HG03354 (cell line): ENCODE results near the gene RPP14.
"Not testable (repeated sequence)": the region's sequence is repeated elsewhere in the genome, so short reads cannot be mapped to it uniquely, and the experiment has no call there.

Experiments
- ATAC-seq: cut with Tn5 transposase; IDR thresholded peaks from one replicate; pipeline ENCODE4 v1.9.1; 2021; ENCODE audit warnings: mild to moderate bottlenecking; ENCODE audit not compliant: unreplicated experiment, poor library complexity, severe bottlenecking

The RPP14 gene

DNA sequence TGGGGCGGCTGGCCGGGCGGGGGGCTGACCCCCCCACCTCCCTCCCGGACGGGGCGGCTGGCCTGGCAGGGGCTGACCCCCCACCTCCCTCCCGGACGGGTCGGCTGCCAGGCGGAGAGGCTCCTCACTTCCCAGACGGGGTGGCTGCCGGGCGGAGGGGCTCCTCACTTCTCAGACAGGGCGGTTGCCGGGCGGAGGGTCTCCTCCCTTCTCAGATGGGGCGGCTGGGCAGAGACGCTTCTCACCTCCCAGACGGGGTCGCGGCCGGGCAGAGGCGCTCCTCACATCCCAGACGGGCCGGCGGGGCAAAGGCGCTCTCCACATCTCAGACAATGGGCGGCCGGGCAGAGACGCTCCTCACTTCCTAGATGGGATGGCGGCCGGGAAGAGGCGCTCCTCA lies 15.6 kb upstream of the RPP14 start:
- not testable (repeated sequence) for ATAC-seq

DNA sequence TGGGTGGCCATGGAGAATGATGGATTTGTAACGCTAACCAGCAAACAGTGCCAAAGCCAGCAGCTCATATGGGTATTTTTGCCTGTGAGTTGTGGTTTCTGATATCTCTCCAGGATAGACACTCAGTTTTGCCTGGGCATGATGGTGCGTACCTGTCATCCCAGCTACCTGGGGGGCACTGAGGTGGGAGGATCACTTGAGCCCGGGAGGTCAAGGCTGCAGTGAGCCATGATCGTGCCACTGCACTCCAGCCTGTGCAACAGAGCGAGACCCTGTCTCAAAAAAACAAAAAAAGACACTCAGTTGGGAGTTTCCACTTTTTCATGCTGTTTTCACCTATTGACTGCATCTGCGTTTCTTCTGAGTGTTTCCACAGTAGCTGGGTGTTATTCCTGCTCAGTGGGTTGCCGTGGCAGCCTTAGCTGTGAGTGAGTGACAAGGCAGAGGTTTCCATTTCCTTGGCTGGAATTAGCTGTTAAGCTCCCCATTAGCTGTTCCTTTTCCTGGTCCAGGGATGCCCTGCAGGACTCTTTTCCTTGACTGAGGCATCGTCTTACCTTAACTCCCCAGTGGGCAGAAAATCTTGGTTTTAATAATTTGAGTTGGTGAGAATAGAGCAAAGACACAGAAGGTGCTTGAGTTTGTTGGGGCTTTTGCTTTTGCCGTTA lies 14.2 kb upstream of the RPP14 start:
- ATAC-seq, result no peak

DNA sequence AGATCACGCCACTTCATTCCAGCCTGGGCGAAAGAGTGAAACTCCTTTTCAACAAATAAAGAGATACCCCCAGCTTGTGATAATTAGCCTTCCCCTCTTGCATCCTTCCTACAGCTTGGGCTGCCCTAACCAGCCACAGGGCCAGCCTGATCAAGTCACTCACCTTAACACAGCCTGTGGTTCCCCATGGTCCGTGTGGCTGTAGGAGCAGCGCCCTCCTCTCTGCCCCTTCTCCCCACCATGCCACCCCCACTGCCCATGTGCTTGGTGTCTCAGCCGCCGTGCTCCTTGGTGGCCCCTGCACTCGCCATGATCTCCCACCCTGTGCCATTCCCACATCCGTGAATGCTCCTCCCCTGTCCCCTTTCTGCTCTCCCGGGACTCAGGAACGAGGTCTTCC lies 13.2 kb upstream of the RPP14 start:
- ATAC-seq, result no peak

DNA sequence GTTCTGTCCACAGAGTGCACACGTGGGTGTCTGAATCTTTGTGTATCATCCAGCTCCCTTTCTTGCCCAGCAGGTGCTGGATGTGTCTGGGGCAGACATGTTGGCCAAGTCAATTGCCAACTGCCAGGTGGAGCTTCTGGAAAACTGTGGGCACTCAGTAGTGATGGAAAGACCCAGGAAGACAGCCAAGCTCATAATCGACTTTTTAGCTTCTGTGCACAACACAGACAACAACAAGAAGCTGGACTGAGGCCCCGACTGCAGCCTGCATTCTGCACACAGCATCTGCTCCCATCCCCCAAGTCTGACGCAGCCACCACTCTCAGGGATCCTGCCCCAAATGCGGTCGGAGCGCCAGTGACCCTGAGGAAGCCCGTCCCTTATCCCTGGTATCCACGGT lies 12.5 kb upstream of the RPP14 start:
- ATAC-seq, result no peak

DNA sequence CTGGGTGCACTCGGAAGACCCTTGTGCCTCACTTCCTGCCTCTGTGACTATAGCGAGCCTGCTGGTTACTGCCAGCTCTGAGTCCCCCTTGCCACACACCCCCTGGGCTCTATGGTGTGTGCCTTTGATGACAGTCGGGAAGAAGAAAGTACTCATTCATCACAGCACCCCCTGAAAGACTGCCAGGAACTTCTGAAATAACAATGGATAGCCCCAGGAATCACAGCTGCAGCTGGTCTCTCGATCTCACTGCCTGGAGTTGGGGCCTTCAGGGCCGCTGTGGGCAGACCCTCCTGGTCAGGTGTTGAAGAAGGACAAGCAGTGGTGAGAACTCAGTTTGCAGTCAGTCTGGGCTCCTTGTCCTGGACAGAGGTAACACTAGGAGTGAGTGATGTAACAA lies 9.8 kb upstream of the RPP14 start:
- no peak for ATAC-seq

DNA sequence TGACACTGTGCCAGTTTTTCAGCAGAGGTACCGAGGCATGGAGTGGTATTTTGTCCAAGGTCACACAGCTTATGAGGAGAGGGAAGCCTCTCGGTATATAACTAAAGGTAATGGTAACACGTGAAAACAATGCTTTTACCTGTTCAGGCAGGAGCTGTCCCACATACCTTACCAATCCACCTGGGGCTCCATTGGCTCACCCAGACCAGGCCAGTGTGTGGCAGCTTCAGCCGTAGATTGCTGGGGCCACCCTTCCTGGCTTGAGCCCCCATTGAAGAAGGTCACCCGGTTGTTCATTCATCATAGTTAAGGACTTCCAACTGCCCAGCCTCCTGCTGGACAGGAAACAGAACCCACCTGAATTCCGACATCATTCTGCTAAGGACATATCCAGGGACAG lies 9.2 kb upstream of the RPP14 start:
- no peak for ATAC-seq

DNA sequence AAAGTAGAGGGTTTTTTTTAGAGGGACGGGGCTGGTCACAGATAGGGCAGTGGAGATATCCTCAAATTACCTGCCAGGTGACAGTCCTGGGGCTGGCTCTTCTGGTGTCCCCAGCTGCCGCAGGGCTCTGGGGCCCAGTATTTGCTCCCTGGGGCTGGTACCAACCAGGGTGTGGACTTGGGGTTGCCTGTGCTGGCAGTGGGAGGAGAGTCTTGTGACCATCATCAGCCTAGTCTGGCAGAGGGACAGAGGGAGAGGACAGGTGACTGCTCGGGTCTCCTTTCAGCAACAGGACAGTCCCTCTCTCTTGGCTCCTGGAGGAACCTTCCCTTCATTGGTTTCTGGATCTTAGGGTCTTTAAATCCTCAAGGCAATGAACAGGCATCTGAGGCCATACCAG lies 7.9 kb upstream of the RPP14 start:
- no peak for ATAC-seq

DNA sequence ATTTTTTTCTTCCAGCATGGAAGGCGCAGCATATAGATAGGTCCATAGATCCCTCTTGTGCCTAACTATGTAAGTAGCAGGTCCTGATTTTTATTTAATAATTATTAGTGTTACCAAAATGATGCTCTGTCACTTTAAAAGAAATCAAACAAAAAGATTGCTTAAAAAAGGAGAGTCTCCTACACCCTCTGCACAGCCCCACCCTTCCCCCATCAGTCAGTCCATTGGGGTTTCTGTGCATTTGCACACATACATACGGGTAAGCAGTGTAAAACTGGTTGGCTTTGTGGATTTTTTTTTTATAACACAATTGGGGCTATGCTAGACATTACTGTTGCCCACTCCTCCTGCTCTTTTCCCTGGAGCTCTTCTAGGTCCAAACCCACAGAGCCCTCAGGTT lies 7.0 kb upstream of the RPP14 start:
- ATAC-seq, result no peak

DNA sequence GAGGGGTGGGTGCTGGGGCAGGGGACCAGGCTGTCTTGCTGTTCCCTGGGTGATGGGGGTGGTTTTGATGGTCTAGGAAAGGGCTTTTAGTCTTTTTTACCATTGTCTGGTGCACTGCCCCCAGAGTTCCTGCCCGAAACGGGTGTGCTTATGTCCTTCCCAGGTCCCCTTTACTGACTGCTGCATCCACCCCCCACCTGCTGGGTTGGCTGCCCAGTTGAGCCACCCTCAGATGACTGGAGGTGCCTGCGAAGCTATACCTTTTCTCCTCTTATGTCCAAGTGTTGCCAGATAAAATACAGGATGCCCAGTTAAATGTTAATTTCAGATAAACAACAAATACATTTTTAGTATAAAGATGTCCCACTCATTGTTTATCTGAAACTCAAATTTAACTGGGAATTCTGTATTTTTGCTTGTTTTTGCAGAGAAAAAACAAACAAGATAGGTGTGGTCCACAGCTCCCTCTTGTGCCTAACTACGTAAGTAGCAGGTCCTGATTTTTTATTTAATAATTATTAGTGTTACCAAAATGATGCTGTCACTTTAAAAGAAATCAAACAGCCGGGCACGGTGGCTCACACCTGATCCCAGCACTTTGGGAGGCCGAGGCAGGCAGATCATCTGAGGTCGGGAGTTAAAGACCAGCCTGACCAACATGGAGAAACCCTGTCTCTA lies 6.1 kb upstream of the RPP14 start:
- no peak for ATAC-seq

DNA sequence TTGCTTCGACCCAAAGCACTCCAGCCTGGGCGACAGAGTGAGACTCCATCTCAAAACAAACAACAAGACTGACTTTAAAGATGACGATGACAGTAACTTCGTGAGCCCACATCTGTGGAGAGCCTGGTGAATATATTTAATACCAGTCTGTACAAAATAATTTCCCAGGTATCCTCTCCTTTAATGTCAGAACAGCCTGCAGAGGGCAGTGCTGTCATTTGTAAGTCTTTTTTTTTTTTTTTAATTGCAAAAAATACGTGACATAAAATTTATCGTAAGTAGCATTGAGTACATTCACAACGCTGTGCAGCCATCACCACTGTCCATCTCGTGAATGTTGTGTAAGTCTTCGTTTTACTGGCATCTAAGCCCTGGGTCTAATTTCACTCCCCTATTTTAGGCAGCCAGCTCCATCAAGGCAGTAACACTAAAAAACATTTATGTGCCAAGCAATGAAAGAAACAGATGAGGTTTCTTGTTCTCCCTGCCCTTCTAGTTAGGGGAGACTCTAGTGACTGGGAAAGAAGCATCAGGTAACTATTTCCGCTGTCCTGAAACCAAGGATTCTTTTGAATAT lies 1.7 kb downstream of the RPP14 start:
- no peak for ATAC-seq

DNA sequence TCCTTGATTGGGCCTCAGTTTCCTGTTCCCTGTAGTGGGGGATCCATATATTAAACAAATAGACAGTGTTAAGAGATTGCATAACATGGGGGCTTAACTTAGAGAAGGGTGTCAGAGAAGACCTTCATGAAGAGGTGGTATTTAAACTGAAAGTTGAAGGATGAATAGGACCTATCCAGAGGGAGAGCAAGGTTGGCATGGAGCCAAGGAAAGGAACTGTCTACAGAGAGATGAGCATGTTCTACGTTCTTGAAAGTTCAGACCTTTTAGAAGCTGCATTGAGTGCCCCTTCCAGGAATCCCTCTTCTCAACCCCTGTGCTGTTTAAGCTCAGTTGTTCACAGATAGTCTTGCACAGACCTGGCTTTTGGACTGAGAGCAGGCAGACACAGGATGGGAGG lies 2.7 kb downstream of the RPP14 start:
- ATAC-seq, result no peak

DNA sequence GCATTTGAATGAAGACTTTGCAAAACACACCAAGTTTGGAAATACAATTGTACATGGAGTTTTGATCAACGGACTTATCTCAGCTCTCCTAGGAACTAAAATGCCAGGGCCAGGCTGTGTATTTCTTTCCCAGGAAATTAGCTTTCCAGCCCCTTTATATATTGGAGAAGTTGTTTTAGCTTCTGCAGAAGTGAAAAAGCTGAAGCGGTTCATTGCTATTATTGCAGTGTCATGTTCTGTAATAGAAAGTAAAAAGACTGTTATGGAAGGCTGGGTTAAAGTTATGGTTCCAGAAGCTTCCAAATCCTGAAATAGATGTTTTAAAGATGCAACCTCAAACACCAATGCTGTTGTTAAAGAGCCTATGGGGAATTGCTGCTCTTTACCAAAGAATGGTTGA lies 11.8 kb downstream of the RPP14 start:
- no peak for ATAC-seq

DNA sequence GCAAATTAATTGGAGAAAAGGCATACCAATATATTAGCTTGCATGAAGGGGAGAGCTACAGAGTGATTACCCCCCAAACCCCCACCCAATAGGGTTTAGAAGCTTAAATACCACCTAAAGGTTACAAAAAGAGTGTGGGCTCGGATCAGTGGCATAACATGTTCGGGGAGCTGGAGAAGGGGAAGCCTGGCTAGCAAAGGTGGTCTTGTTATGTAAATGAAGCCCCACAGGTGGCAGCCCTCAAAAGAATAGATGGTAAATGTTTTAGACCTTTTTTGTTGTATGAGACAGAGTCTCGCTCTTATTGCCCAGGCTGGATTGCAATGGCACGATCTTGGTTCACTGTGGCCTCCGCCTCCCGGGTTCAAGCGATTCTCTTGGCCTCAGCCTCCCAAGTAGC lies 15.7 kb downstream of the RPP14 start:
- ATAC-seq, result no peak

DNA sequence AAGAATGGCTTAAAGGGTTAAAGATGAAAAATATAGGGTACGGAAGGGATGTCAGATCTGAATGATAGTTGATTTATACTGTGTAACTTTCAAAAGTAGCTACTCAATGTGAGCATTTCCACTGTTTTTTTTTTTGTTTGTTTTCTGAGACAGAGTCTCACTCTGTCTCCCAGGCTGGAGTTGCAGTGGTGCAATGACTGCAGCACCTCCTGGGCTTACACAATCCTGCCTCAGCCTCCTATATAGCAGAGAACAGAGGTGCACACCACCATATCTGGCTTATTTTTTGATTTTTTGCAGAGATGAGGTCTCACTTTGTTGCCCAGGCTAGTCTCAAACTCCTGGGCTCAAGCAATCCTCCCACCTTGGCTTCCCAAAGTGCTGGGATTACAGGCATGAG lies 16.7 kb downstream of the RPP14 start:
- no peak for ATAC-seq

DNA sequence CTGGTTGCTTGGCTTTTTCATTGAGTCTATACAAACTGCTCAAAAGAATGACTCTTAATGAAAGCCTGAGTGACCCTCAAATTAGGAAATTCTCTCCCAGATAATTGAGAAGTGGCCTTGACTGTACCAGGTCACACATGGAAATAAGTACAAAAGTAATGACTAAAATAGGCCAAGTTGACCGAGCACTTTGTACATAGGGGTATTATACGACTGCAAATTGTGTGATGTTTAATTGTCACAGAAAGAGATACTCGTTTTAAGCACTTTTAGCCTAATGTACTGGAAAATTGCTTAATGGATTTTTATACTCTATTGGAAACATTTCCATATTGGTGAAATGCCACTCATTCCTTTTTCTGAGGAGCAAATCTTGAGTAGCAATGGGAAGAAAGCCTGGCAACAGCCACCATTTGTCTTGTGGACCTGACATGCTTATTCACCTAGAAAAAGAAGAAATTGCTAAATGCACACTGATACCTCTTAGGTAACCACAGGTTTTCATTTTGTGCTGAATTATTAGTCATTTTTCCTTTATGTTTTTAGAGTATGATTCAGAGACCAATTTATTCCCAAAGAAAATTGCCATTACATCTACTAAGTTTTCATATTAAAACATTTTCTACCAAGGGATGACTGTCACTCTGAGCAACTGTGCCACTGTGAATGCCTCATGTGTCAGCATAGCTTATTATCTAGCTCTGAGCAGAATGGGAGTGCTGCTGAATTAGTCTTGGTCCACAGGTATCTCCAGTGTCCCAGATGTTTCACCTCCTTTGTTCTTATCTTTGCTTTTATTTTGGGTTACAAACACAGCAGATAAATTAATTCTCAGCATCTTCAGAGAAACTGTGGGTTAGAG lies 17.7 kb downstream of the RPP14 start:
- ATAC-seq, result no peak

DNA sequence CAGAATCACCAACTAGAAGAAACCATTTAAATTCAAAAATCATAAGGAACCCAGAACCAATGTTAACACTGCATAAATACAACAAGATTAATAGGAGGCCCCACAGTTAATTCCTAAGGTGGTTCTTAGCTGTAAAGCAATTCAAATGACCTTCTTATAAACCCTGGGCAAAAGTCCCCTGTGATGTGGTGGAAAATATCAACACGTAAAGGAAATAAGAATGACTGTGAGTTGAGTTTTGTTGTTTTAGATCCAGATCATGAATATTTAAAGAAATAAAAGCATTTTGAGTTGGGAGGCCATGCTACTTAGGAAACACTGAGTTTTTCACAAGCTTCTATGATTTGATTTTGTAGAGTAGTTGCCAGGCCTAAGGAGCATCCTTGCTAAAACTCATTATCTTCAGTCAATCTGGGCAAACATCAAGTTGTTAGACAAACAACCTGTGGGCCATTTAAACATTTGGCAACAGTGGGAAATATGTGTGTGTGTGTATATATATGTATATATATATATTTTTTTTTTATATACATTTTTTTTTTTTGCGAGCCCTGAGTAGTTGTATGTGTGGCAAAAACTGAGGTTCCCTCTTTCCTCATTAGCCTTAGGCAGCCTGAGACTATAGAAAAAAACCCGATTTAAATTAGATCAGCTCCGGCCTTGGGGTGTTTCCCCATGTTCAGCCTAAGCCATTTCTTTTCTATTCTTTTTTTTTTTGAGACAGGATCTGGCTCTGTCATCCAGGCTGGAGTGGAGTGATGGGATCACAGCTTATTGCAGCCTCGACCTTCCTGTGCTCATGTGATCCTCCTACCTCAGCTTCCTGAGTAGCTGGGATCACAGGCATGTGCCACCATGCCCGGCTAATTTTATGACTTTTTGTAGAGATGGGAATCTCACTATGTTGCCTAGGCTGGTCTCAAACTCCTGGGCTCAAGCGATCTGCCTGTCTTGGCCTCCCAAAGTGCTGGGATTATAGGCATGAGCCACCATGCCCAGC lies 18.6 kb downstream of the RPP14 start:
- no peak for ATAC-seq

DNA sequence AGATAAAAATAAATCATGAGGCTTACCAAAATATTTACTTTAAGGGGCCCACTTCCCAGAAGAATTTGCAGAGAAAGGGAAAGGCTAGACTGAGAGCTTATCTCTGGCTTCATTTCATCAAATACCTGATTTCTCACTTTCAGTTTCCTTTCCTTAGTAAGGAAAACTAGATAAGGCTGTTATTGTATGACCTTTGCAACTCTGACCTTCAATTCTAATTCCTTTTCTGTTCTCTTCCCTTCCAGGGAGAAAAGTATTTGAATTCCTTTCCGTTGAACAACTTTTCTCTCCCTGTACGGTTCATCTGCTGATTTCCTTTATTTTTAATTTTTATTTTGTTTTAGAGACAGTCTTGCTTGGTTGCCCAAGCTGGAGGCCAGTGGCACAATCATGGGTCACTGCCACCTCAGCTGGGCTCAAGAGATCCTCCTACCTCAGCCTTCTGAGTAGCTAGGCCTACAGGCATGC lies 19.5 kb downstream of the RPP14 start:
- ATAC-seq, result no peak

DNA sequence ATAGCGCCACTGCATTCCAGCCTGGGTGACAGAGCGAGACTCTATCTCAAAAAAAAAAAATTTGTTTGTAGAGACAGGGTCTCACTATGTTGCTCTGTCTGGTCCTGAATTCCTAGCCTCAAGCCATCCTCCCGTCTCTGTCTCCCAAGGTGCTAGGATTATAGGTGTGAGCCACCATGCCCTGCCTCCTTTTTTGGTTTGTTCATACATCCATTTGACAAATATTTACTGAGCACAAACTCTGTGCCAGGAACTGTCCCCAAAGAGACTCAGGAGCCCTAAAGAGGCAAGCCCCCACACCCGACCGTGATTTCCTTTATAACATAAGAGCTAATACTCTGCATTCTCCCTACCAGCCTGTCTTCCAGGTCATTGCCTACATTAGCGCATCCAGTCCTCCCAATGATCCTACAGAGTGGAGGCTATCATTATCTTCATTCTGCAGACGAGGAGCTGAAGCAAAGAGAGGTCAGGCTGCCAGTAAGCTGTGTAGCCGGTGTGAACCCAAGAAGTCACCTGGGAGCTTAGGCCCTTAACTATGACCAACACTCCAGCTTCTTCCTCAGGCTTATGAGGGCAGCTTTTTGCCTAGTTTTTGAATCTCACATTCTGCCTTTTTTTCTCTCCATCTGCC lies 20.3 kb downstream of the RPP14 start:
- ATAC-seq, result no peak
